WERI-Rb-1 (cell line): ENCODE data around the gene MTCH2.
A peak's percentile ranks its signal among the peaks of the same experiment; 100 is the strongest.
"Not testable (repeated sequence)": the region's sequence is repeated elsewhere in the genome, so short reads cannot be mapped to it uniquely, and the experiment has no call there.

Experiments
- DNase-seq: peaks from one replicate; pipeline ENCODE4 v3.0.0-alpha.2; 2020
- H3K27ac ChIP-seq: fragments of 250-450 bp; sonication (Bioruptor Pico); 2 replicates; pipeline ENCODE4 v1.5.1; 2020; ENCODE audit warnings: mild to moderate bottlenecking, moderate library complexity
- H3K27me3 ChIP-seq: fragments of 250-450 bp; sonication (Bioruptor Pico); 2 replicates; pipeline ENCODE4 v1.5.1; 2021; ENCODE audit warnings: mild to moderate bottlenecking, low read depth, moderate library complexity; ENCODE audit not compliant: insufficient read depth, severe bottlenecking
- H3K36me3 ChIP-seq: fragments of 250-450 bp; sonication (Bioruptor Pico); 2 replicates; pipeline ENCODE4 v1.5.1; 2020; ENCODE audit warnings: mild to moderate bottlenecking, moderate library complexity
- H3K4me3 ChIP-seq: 2 replicates; pipeline ENCODE4 v1.5.1; 2011; ENCODE audit warnings: low read depth, mild to moderate bottlenecking, control low read depth, low read length
- H3K9me3 ChIP-seq: fragments of 250-450 bp; sonication (Bioruptor Pico); 2 replicates; pipeline ENCODE4 v1.5.1; 2021; ENCODE audit warnings: mild to moderate bottlenecking, moderate library complexity; ENCODE audit not compliant: severe bottlenecking
- TF ChIP-seq, protein P1 (sequence below): IDR thresholded peaks from 2 replicates; pipeline ENCODE4 v1.5.1; 2011; ENCODE audit warnings: low read depth, mild to moderate bottlenecking, control low read depth, inconsistent platforms, low read length

MTCH2 gene

DNA sequence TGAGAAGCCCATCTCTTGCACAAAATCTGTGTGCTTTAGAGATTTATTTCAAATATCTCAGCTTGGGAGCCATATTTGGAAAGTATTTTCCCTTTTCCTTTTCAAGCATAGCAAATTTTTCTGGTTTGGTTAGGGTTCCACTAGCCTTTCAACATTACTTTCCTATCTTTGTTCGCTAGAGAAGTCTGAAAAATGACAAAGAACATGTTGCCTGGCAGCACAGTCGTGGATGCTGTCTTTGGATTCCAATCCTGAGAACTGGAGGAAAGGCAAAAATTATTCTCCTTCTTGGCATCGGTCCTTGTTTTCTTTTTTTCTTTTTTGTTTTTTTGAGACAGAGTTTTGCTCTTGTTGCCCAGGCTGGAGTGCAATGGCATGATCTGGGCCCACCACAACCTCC is 6.9 kb upstream of the MTCH2 start:
- Histone ChIP-seq H3K9me3 (peaks cover 7% of the 10 kb centered on the region), H3K4me3 (no peak overlapping the region), H3K36me3 (no peaks in the 10 kb centered on the region), H3K27me3 (no peaks in the 10 kb centered on the region), H3K27ac (no peak overlapping the region)
- DNase-seq = no peak
- TF ChIP-seq, protein P1, sequence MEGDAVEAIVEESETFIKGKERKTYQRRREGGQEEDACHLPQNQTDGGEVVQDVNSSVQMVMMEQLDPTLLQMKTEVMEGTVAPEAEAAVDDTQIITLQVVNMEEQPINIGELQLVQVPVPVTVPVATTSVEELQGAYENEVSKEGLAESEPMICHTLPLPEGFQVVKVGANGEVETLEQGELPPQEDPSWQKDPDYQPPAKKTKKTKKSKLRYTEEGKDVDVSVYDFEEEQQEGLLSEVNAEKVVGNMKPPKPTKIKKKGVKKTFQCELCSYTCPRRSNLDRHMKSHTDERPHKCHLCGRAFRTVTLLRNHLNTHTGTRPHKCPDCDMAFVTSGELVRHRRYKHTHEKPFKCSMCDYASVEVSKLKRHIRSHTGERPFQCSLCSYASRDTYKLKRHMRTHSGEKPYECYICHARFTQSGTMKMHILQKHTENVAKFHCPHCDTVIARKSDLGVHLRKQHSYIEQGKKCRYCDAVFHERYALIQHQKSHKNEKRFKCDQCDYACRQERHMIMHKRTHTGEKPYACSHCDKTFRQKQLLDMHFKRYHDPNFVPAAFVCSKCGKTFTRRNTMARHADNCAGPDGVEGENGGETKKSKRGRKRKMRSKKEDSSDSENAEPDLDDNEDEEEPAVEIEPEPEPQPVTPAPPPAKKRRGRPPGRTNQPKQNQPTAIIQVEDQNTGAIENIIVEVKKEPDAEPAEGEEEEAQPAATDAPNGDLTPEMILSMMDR = no peak

DNA sequence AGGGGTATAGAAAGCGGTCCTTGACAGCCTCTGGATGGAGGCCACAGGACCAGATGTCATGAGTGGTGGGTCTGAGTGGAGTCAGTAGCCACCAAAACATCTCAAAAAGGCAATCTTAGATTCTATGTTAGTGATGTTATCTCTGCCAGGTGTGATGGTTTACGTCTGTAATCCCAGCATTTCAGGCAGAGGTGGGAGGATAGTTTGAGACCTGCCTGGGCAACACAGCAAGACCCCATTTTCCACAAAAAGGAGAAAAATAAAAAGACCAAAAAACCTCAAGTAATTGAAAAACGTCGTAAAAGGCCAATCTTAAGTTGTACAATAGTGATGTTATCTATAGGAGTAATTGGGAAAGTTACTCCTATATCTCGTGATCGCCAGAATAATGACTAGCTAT is 3.7 kb upstream of the MTCH2 start:
- Histone ChIP-seq H3K36me3 (peaks cover 4% of the 10 kb centered on the region), H3K27me3 (no peaks in the 10 kb centered on the region), H3K27ac (no peak overlapping the region), H3K4me3 (no peak overlapping the region), H3K9me3 (no peaks in the 10 kb centered on the region)
- TF ChIP-seq, protein P1 = no peak
- no peak for DNase-seq

DNA sequence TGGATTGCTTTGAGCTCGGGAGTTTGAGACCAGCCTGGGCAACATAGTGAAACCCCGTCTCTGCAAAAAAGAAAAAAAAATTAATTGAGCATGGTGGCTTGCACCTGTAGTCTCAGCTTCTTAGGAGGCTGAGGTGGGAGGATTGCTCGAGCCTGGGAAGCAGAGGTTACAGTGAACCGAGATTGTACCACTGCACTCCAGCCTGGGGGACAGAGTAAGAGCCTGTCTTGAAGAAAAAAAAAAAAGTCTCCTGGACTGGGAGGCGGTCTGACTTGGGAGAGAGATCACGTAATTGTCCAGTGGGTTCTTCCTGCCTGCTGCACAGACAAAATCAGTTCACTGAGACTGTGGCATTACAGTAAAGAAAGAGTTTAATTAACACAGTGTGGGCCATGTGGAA is 3.1 kb upstream of the MTCH2 start:
- H3K27ac ChIP-seq = no peak overlapping the region
- no peaks in the 10 kb centered on the region for H3K9me3 ChIP-seq
- H3K36me3 ChIP-seq = peaks cover 8% of the 10 kb centered on the region
- no peaks in the 10 kb centered on the region for H3K27me3 ChIP-seq
- TF ChIP-seq, protein P1 = no peak
- H3K4me3 ChIP-seq = no peak overlapping the region
- no peak for DNase-seq

DNA sequence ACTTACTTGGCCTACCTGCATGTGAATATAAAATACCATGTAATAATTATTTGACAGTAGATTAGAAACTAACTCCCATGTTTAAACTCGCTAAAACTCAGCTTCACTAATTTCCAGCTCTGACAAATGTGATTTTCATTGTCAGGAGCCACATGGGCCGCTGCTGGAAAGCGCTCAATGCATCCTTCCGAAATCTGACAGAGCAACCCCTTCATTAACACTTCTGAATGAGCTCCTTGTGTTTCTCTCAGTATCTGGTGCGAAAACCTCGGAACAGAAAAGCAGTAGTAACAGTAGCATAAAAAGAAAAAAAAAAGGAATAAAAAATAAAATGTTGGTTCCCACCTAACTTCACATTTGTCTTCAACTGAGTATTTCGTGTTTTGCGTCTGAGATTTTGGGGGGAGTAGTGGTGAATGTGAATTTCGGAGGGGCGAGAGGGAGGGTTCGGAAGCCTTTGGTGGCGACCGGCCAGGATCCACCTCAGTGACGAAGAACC is 710 bp downstream of the MTCH2 start:
- H3K9me3 ChIP-seq = no peaks in the 10 kb centered on the region
- TF ChIP-seq, protein P1 = no peak
- DNase-seq = no peak
- H3K36me3 ChIP-seq = peaks cover 27% of the 10 kb centered on the region
- H3K4me3 ChIP-seq = peak overlapping the region; percentile 98
- H3K27ac ChIP-seq = peak overlapping the region; percentile 94
- H3K27me3 ChIP-seq = no peaks in the 10 kb centered on the region

DNA sequence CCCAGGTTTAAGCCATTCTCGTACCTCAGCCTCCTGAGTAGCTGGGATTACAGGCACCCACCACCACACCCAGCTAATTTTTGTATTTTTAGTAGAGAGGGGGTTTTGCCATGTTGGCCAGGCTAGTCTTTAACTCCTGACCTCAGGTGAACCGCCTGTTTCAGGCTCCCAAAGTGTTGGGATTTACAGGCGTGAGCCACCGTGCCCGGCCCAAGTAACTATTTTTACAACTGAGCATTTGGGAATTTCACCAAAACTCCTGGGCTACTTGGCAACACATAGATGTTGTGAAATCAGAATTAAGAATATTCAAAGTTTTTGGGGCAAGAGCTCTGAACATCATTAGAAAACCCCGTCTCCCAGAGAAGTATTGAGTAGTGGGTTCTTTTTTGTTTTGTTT is 1.9 kb downstream of the MTCH2 start:
- not testable (repeated sequence) for H3K4me3 ChIP-seq, H3K9me3 ChIP-seq, H3K27ac ChIP-seq, H3K27me3 ChIP-seq, DNase-seq
- peaks cover 33% of the 10 kb centered on the region for H3K36me3 ChIP-seq

DNA sequence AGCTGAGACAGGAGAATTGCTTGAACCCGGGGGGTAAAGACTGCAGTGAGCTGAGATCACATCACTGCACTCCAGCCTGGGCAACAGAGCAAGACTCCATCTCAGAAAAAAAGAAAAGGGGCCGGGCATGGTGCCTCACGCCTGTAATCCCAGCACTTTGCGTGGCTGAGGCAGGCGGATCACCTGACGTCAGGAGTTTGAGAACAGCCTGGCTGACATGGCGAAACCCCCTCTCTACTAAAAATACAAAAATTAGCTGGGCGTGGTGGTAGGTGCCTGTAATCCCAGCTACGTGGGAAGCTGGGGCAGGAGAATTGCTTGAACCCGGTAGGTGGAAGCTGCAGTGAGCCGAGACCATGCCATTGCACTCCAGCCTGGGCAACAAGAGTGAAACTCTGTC is 6.0 kb downstream of the MTCH2 start:
- peaks cover 51% of the 10 kb centered on the region for H3K36me3 ChIP-seq
- H3K9me3 ChIP-seq, H3K27me3 ChIP-seq, H3K27ac ChIP-seq, H3K4me3 ChIP-seq, DNase-seq: not testable (repeated sequence)

DNA sequence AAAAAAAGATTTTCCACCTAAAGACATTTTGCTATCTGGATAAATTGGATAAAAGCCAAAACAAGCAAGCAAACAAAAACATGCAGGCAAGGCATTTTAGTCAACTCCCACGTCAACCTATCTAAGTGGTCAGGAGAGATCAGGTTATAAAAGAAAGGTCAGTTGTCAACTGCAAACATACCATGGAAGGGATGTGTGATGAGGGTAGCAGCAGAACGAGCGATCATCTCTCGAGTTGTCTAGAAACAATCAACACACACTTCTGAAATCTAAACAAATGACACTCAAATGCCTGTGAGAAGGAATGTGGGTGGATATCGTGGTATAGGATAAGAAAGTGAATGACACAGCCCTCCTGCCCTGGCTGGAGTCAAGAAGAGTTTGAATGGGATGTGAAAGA is 10.9 kb downstream of the MTCH2 start:
- no peak overlapping the region for H3K27ac ChIP-seq
- H3K27me3 ChIP-seq = no peaks in the 10 kb centered on the region
- TF ChIP-seq, protein P1 = no peak

More for the DNA sequence above, 10.9 kb downstream of the MTCH2 start:
- no peak for DNase-seq
- peaks cover 65% of the 10 kb centered on the region for H3K36me3 ChIP-seq
- H3K9me3 ChIP-seq = no peaks in the 10 kb centered on the region
- H3K4me3 ChIP-seq = no peak overlapping the region
